ENCODE results near the gene TDRD15. TPM values are rescaled to one million over a fixed set of nuclear protein-coding genes. Genes with fewer than 3 reads are reported as not detected.

The TDRD15 gene
- total and polyA plus RNA-seq, 2 donors (not counting 3 experiments of a cell fraction or from before 2014, with no cell fraction given) = not detected

GRCh38 chr2:21183306-21183705, 59.5 kb downstream of the TDRD15 start:
- intact Hi-C loops (cut with micrococcal nuclease) = no loop called here
- FAIRE-seq (no peak), DNase-seq (ENCODE audit: low read depth, low spot score) (no peak)
- no peaks in the 10 kb centered on the region for H3K9me1 ChIP-seq (replicated peaks; ENCODE audit: control insufficient read depth, extremely low read depth, insufficient read depth, low read length)
- H3K27me3 ChIP-seq (ENCODE audit: control insufficient read depth in 2 of 2, insufficient read depth in 2 of 2, low read length in 2 of 2) = no peaks in the 10 kb centered on the region
- no peaks in the 10 kb centered on the region for H3K9me3 ChIP-seq (replicated peaks; ENCODE audit: control insufficient read depth, insufficient read depth, low read length)
- no peak overlapping the region for H3K9ac ChIP-seq (replicated peaks; ENCODE audit: extremely low read depth, insufficient read depth, low read length)
- no peak overlapping the region for H2AFZ ChIP-seq (ENCODE audit: low read depth, low read length)
- H3K36me3 ChIP-seq (ENCODE audit: control insufficient read depth in 2 of 2, extremely low read depth in 1 of 2, insufficient read depth in 2 of 2, low read length in 2 of 2) = no peaks in the 10 kb centered on the region
- H3K4me2 ChIP-seq (ENCODE audit: insufficient read depth, low read length) = no peak overlapping the region
- H3K4me3 ChIP-seq (replicated peaks in 1 of 3; ENCODE audit: insufficient read depth in 1 of 3, low read depth in 1 of 3, low read length in 3 of 3) = no peak overlapping the region
- ChIA-PET POLR2A (interaction anchor here (0.7 kb wide), 1 partner anchor 14 kb away, joined by 3 read pairs; no protein-coding TSS in a partner anchor), CTCF (no interaction called here)
- TF ChIP-seq GATA2 (IDR thresholded peaks at IDR 0.05; ENCODE audit: insufficient read depth, insufficient read length, low read depth, low read length) (no peak), CTCF (IDR thresholded peaks at IDR 0.05; ENCODE audit: extremely low read depth in 1 of 2, insufficient read depth in 1 of 2, low read depth in 1 of 2, low read length in 2 of 2) (no peak), POLR2AphosphoS5 (IDR thresholded peaks at IDR 0.05; ENCODE audit: insufficient read depth, low read depth, low read length) (no peak), MAX (IDR thresholded peaks at IDR 0.05; ENCODE audit: insufficient read depth, insufficient read length) (no peak), JUN (IDR thresholded peaks at IDR 0.05; ENCODE audit: borderline replicate concordance, insufficient read depth, insufficient read length, low read depth) (no peak), POLR2A (IDR thresholded peaks at IDR 0.05; ENCODE audit: low read depth, low read length) (no peak), EZH2 (IDR thresholded peaks at IDR 0.05; ENCODE audit: borderline replicate concordance, low read depth, low read length, severe bottlenecking) (no peak), MYC (IDR thresholded peaks at IDR 0.05; ENCODE audit: low read depth, low read length) (no peak), FOS (IDR thresholded peaks at IDR 0.05; ENCODE audit: borderline replicate concordance, insufficient read depth, low read length) (no peak)
- H3K4me1 ChIP-seq (ENCODE audit: control insufficient read depth, extremely low read depth, insufficient read depth, low read length) = no peaks in the 10 kb centered on the region
- dilution Hi-C loops (cut with MboI; ENCODE audit: extremely low pct_ligation_motif_present, low sequenced_read_pairs) = no loop called here
- no peaks in the 10 kb centered on the region for H3K79me2 ChIP-seq (ENCODE audit: control insufficient read depth, insufficient read depth, low read length)
- H3K27ac ChIP-seq (ENCODE audit: insufficient read depth, low read depth, low read length) = no peak overlapping the region
- BruUV-seq (replicated peaks) = no TSS peak
- no peaks in the 10 kb centered on the region for H4K20me1 ChIP-seq (replicated peaks; ENCODE audit: control insufficient read depth, extremely low read depth, insufficient read depth, low read length)
